ENCODE measurements around the gene BARX2. TPM values are rescaled to one million over a fixed set of nuclear protein-coding genes. Genes with fewer than 3 reads are reported as not detected.

The BARX2 gene
- total and polyA plus RNA-seq, 2 of the 4 experiments (the other 2 are of a cell fraction): not detected

- CTCF ChIA-PET: interaction anchor here (1.0 to 2.0 kb wide), 4 partner anchors 14 to 219 kb away, joined by 3 to 24 read pairs (median 6); no protein-coding TSS in a partner anchor
- Histone ChIP-seq H3K9me1 (ENCODE audit: insufficient read depth, low read length) (no peaks in the 10 kb centered on the region), H2BK5ac (ENCODE audit: low read depth, low read length, poor library complexity, severe bottlenecking) (no peak overlapping the region), H4K91ac (ENCODE audit: insufficient read depth, low read depth, low read length) (no peak overlapping the region), H3K4me1 (ENCODE audit: control insufficient read depth, insufficient read depth, low read length) (no peaks in the 10 kb centered on the region), H2AK9ac (replicated peaks; ENCODE audit: low read depth, low read length, poor library complexity) (no peak overlapping the region), H3K4ac (ENCODE audit: low read depth, low read length) (no peak overlapping the region), H3K14ac (replicated peaks; ENCODE audit: low read depth, low read length) (no peak overlapping the region), H3K4me2 (ENCODE audit: low read depth, low read length) (no peak overlapping the region), H4K20me1 (ENCODE audit: insufficient read depth, low read length) (no peaks in the 10 kb centered on the region), H2AK5ac (ENCODE audit: low read depth, low read length) (no peak overlapping the region), H4K5ac (ENCODE audit: low read depth, low read length) (no peak overlapping the region), H3K9me3 (ENCODE audit: control insufficient read depth, insufficient read depth, low read length) (no peaks in the 10 kb centered on the region), H2BK120ac (ENCODE audit: low read depth, low read length) (no peak overlapping the region), H2AFZ (replicated peaks; ENCODE audit: low read length, poor library complexity) (no peak overlapping the region), H3K36me3 (ENCODE audit: control insufficient read depth, insufficient read depth, low read length) (no peaks in the 10 kb centered on the region), H3K9ac (ENCODE audit: low read depth, low read length) (no peak overlapping the region), H4K8ac (ENCODE audit: low read depth in 2 of 2, low read length in 2 of 2) (no peak overlapping the region), H3K23ac (ENCODE audit: low read depth, low read length) (no peak overlapping the region), H3K79me1 (ENCODE audit: low read depth in 1 of 2, low read length in 2 of 2) (no peaks in the 10 kb centered on the region), H3K27ac (ENCODE audit: insufficient read depth, low read length) (no peak overlapping the region), H3K27me3 (ENCODE audit: control insufficient read depth, insufficient read depth, low read length) (no peaks in the 10 kb centered on the region), H3K56ac (ENCODE audit: extremely low read depth, insufficient read depth, low read length) (no peak overlapping the region), H3K18ac (ENCODE audit: low read depth, low read length) (no peak overlapping the region), H2BK15ac (ENCODE audit: low read depth, low read length) (no peak overlapping the region), H2BK20ac (ENCODE audit: low read depth, low read length) (no peak overlapping the region), H3K4me3 (ENCODE audit: insufficient read depth, low read depth, low read length) (no peak overlapping the region)
- no TSS peak for BruUV-seq (replicated peaks)
- dilution Hi-C loops (cut with HindIII; ENCODE audit: low sequenced_read_pairs, unreplicated experiment) (no loop called here), intact Hi-C loops (cut with micrococcal nuclease) (loop anchor here (1.0 to 5.0 kb wide), 2 partner anchors 374 to 447 kb away; no protein-coding TSS in a partner anchor), in situ Hi-C loops (cut with MboI; ENCODE audit: low sequenced_read_pairs) (loop anchor here (5.0 kb wide), 2 partner anchors 214 to 444 kb away; no protein-coding TSS in a partner anchor)
- no peak for TF ChIP-seq FOS (IDR thresholded peaks at IDR 0.05; ENCODE audit: low read depth, low read length)
- no peak for TF ChIP-seq BHLHE40 (IDR thresholded peaks at IDR 0.05; ENCODE audit: low read depth, low read length)
- TF ChIP-seq SMC3 (IDR thresholded peaks at IDR 0.05; ENCODE audit: low read depth, low read length): no peak
- TF ChIP-seq RFX5 (IDR thresholded peaks at IDR 0.05; ENCODE audit: low read depth, low read length): no peak
- TF ChIP-seq RAD21 (IDR thresholded peaks at IDR 0.05; ENCODE audit: low read length): no peak
- TF ChIP-seq, protein P1, sequence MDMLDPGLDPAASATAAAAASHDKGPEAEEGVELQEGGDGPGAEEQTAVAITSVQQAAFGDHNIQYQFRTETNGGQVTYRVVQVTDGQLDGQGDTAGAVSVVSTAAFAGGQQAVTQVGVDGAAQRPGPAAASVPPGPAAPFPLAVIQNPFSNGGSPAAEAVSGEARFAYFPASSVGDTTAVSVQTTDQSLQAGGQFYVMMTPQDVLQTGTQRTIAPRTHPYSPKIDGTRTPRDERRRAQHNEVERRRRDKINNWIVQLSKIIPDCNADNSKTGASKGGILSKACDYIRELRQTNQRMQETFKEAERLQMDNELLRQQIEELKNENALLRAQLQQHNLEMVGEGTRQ (IDR thresholded peaks at IDR 0.05; ENCODE audit: low read depth, low read length): no peak
- TF ChIP-seq CEBPB (IDR thresholded peaks at IDR 0.05; ENCODE audit: low read depth, low read length): no peak
- TF ChIP-seq MAZ (IDR thresholded peaks at IDR 0.05; ENCODE audit: borderline replicate concordance, low read depth, low read length): no peak
- no peak for TF ChIP-seq POLR2A (IDR thresholded peaks at IDR 0.05; ENCODE audit: low read depth, low read length)
- TF ChIP-seq CTCF (conservative IDR thresholded peaks at IDR 0.05; ENCODE audit: low read depth, low read length): no peak
- no peak for TF ChIP-seq MAFK (IDR thresholded peaks at IDR 0.05; ENCODE audit: low read depth, low read length)
- TF ChIP-seq MXI1 (IDR thresholded peaks at IDR 0.05; ENCODE audit: borderline replicate concordance, low read depth, low read length): no peak
- TF ChIP-seq, protein P2, sequence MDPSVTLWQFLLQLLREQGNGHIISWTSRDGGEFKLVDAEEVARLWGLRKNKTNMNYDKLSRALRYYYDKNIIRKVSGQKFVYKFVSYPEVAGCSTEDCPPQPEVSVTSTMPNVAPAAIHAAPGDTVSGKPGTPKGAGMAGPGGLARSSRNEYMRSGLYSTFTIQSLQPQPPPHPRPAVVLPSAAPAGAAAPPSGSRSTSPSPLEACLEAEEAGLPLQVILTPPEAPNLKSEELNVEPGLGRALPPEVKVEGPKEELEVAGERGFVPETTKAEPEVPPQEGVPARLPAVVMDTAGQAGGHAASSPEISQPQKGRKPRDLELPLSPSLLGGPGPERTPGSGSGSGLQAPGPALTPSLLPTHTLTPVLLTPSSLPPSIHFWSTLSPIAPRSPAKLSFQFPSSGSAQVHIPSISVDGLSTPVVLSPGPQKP (IDR thresholded peaks at IDR 0.05; ENCODE audit: borderline replicate concordance, low read depth, low read length): no peak
- no peak for TF ChIP-seq RCOR1 (IDR thresholded peaks at IDR 0.05; ENCODE audit: insufficient replicate concordance, low read length)
- TF ChIP-seq CHD1 (IDR thresholded peaks at IDR 0.05; ENCODE audit: low read depth, low read length): no peak
- TF ChIP-seq NFE2L2 (IDR thresholded peaks at IDR 0.05; ENCODE audit: low read depth, low read length): no peak
- DNase-seq (peak; percentile 4), ATAC-seq (ENCODE audit: low read depth) (no peak)
- WGBS, 2 experiments (ENCODE audit: extremely low coverage in 2 of 2, insufficient read length in 1 of 2): no CpG with 5 or more reads among the region's 5 CpGs
- POLR2A ChIA-PET (ENCODE audit: unreplicated experiment): no interaction called here
These were observed 44.4 kb upstream of the BARX2 start for GRCh38 chr11:129331217-129331616.

Measured in IMR-90 (cell line).